CD1c-positive myeloid dendritic cell (primary cell): ENCODE results near the gene NDUFA6.
"Not testable (repeated sequence)": the region's sequence is repeated elsewhere in the genome, so short reads cannot be mapped to it uniquely, and the experiment has no call there.

ENCODE experiments used
- DNase-seq: peaks from one replicate; pipeline ENCODE4 v3.0.0-alpha.2; 2016; ENCODE audit errors: extremely low spot score

NDUFA6 gene

GRCh38 chr22:42112793-42113192 lies 22.2 kb upstream of the NDUFA6 start:
- DNase-seq: not testable (repeated sequence)

GRCh38 chr22:42111798-42112197 lies 21.2 kb upstream of the NDUFA6 start:
- no peak for DNase-seq

- no peak for DNase-seq
These were observed 18.3 kb upstream of the NDUFA6 start for GRCh38 chr22:42108848-42109247.

GRCh38 chr22:42104332-42104860 lies 13.8 kb upstream of the NDUFA6 start:
- not testable (repeated sequence) for DNase-seq

GRCh38 chr22:42101199-42101598 lies 10.6 kb upstream of the NDUFA6 start:
- no peak for DNase-seq

GRCh38 chr22:42091455-42091782 lies 847 bp upstream of the NDUFA6 start:
- DNase-seq: no peak

GRCh38 chr22:42086051-42086450 lies 4.5 kb downstream of the NDUFA6 start:
- DNase-seq: no peak

GRCh38 chr22:42084874-42085273 lies 5.7 kb downstream of the NDUFA6 start:
- DNase-seq: no peak

GRCh38 chr22:42083119-42083518 lies 7.5 kb downstream of the NDUFA6 start:
- DNase-seq: no peak

- peak; percentile 76 for DNase-seq
These were observed 10.3 kb downstream of the NDUFA6 start for GRCh38 chr22:42080287-42080686.

- peak; percentile 100 for DNase-seq
These were observed 11.0 kb downstream of the NDUFA6 start, which contains the start of gene SMDT1 for GRCh38 chr22:42079319-42080251. Gene SMDT1 (plus strand): TSS chr22:42079700. CDS start chr22:42079769, 69 bp downstream.

- DNase-seq: no peak
These were observed 11.9 kb downstream of the NDUFA6 start for GRCh38 chr22:42078469-42079318.

- no peak for DNase-seq
These were observed 13.0 kb downstream of the NDUFA6 start for GRCh38 chr22:42077486-42078125.

GRCh38 chr22:42076764-42077485 lies 13.6 kb downstream of the NDUFA6 start:
- DNase-seq: no peak

GRCh38 chr22:42074846-42075676 lies 15.5 kb downstream of the NDUFA6 start:
- no peak for DNase-seq

- DNase-seq: peak; percentile 48
These were observed 16.3 kb downstream of the NDUFA6 start, which contains the start of gene PHETA2 for GRCh38 chr22:42074132-42074811. Gene PHETA2 (plus strand): TSS chr22:42074248. CDS start chr22:42077294, 3,046 bp downstream.

GRCh38 chr22:42073621-42074041 lies 16.9 kb downstream of the NDUFA6 start:
- no peak for DNase-seq

GRCh38 chr22:42072606-42073330 lies 17.8 kb downstream of the NDUFA6 start:
- DNase-seq: no peak

- not testable (repeated sequence) for DNase-seq
These were observed 19.1 kb downstream of the NDUFA6 start for GRCh38 chr22:42071508-42071907.
